H1 (cell line): ENCODE data around the gene CLN5. TPM values are rescaled to one million over a fixed set of nuclear protein-coding genes. Genes with fewer than 3 reads are reported as not detected.

Source experiments
- CTCF ChIA-PET: fragments of 300-600 bp; sonication (Branson Sonifier 250); formaldehyde crosslinking; loops from one replicate; lab custom pipeline; 2021; ENCODE audit not compliant: partially characterized antibody; lab: Charles Lee
- POLR2A ChIA-PET: fragments of 300-600 bp; sonication (Branson Sonifier 250); formaldehyde crosslinking; loops from one replicate; lab custom pipeline; 2021; ENCODE audit warnings: inconsistent platforms; ENCODE audit not compliant: partially characterized antibody; lab: Charles Lee
- DNase-seq, 2 experiments: peaks; one replicate each; pipeline versions ENCODE4 v3.0.0 to v3.0.0-alpha.2; 2010 to 2022; ENCODE audit warnings: low spot score in 2 of 2, low read depth in 1 of 2, mixed read lengths in 1 of 2
- FAIRE-seq: peaks from 2 replicates; lab custom pipeline; 2011; peaks lifted over from hg19 to GRCh38; lab: Jason Lieb, UNC
- H2AFZ ChIP-seq: 2 replicates; pipeline ENCODE4 v1.8.1; 2012; ENCODE audit warnings: low read length, inconsistent platforms
- H2AK5ac ChIP-seq: 2 replicates; pipeline ENCODE4 v1.6.1; 2013; ENCODE audit warnings: low read depth, low read length
- H2BK120ac ChIP-seq: replicated peaks from 2 replicates; pipeline ENCODE3; 2013; ENCODE audit warnings: low read depth, low read length, inconsistent platforms
- H2BK12ac ChIP-seq: 2 replicates; pipeline ENCODE4 v1.6.1; 2013; ENCODE audit warnings: low read depth, low read length
- H2BK15ac ChIP-seq: 2 replicates; pipeline ENCODE4 v1.6.1; 2013; ENCODE audit warnings: low read length
- H2BK20ac ChIP-seq: 2 replicates; pipeline ENCODE4 v1.6.1; 2013; ENCODE audit warnings: low read length
- H2BK5ac ChIP-seq: 2 replicates; pipeline ENCODE4 v1.6.1; 2013; ENCODE audit warnings: low read depth, low read length
- H3K14ac ChIP-seq: 2 replicates; pipeline ENCODE4 v1.6.1; 2013; ENCODE audit warnings: inconsistent platforms; ENCODE audit not compliant: insufficient read length
- H3K18ac ChIP-seq: 2 replicates; pipeline ENCODE4 v1.6.1; 2013; ENCODE audit warnings: low read length; ENCODE audit errors: extremely low read depth
- H3K23ac ChIP-seq: 2 replicates; pipeline ENCODE4 v1.6.1; 2013; ENCODE audit warnings: inconsistent platforms; ENCODE audit not compliant: insufficient read length
- H3K23me2 ChIP-seq: 2 replicates; pipeline ENCODE4 v1.6.1; 2013; ENCODE audit warnings: low read depth, low read length
- H3K27ac ChIP-seq: 2 replicates; pipeline ENCODE4 v1.6.1; 2011; ENCODE audit warnings: low read depth, low read length, inconsistent platforms
- H3K27me3 ChIP-seq, 4 experiments: replicated peaks in 1 of 4; 1 replicate in 1 of 4; 2 replicates in 3 of 4; pipeline versions ENCODE4 v1.6.1 to v1.8.1; 2011 to 2013; ENCODE audit warnings: low read length in 3 of 4, mild to moderate bottlenecking in 3 of 4, inconsistent platforms in 2 of 4, mixed read lengths in 2 of 4, moderate library complexity in 1 of 4; ENCODE audit not compliant: control insufficient read depth in 3 of 4, insufficient read depth in 3 of 4; ENCODE audit errors: extremely low read depth in 1 of 4
- H3K36me3 ChIP-seq, 4 experiments: 2 replicates each; pipeline versions ENCODE4 v1.6.1 to v1.8.1; 2011 to 2013; ENCODE audit warnings: mild to moderate bottlenecking in 4 of 4, low read length in 3 of 4, moderate library complexity in 2 of 4, control low read depth in 1 of 4, inconsistent platforms in 1 of 4; ENCODE audit not compliant: insufficient read depth in 4 of 4, control insufficient read depth in 2 of 4
- H3K4ac ChIP-seq: replicated peaks from 2 replicates; pipeline ENCODE3; 2013; ENCODE audit warnings: low read length, low read depth, mixed read lengths, inconsistent platforms; ENCODE audit not compliant: insufficient read length
- H3K4me1 ChIP-seq, 4 experiments: replicated peaks in 1 of 4; 1 replicate in 1 of 4; 2 replicates in 3 of 4; pipeline versions ENCODE4 v1.6.1 to v1.8.1; 2011 to 2013; ENCODE audit warnings: low read length in 3 of 4, inconsistent platforms in 2 of 4, mixed read lengths in 1 of 4; ENCODE audit not compliant: insufficient read depth in 4 of 4, control insufficient read depth in 3 of 4
- H3K4me2 ChIP-seq, 2 experiments: 2 replicates each; pipeline versions ENCODE4 v1.6.1 to v1.8.1; 2011 to 2013; ENCODE audit warnings: low read depth in 2 of 2, low read length in 2 of 2, control low read depth in 1 of 2, inconsistent platforms in 1 of 2, mild to moderate bottlenecking in 1 of 2; ENCODE audit not compliant: insufficient read depth in 1 of 2
- H3K4me3 ChIP-seq, 4 experiments: fragments of 200-600, 300-600 bp in 1 of 4; sonication (generic), shearing (Covaris generic), sonication (Bioruptor Twin) in 1 of 4; 2 replicates each; pipeline versions ENCODE4 v1.5.1 to v1.8.1; 2011 to 2016; ENCODE audit warnings: low read length in 4 of 4, low read depth in 3 of 4, control low read depth in 2 of 4, inconsistent platforms in 2 of 4, mild to moderate bottlenecking in 2 of 4, mixed read lengths in 1 of 4, moderate library complexity in 1 of 4; ENCODE audit not compliant: insufficient read depth in 2 of 4; ENCODE audit errors: extremely low read depth in 1 of 4
- H3K56ac ChIP-seq: replicated peaks from 2 replicates; pipeline ENCODE3; 2013; ENCODE audit warnings: low read depth, mild to moderate bottlenecking, mixed read lengths, low read length, inconsistent platforms; ENCODE audit not compliant: insufficient read length
- H3K79me1 ChIP-seq: 2 replicates; pipeline ENCODE4 v1.6.1; 2013; ENCODE audit warnings: low read depth, low read length, control low read depth
- H3K79me2 ChIP-seq, 2 experiments: 2 replicates each; pipeline versions ENCODE4 v1.6.1 to v1.8.1; 2012 to 2013; ENCODE audit warnings: low read length in 2 of 2, mild to moderate bottlenecking in 2 of 2, inconsistent platforms in 1 of 2; ENCODE audit not compliant: insufficient read depth in 2 of 2, control insufficient read depth in 1 of 2
- H3K9ac ChIP-seq, 4 experiments: replicated peaks in 1 of 4; 1 replicate in 1 of 4; 2 replicates in 3 of 4; pipeline versions ENCODE4 v1.6.1 to v1.8.1; 2011 to 2013; ENCODE audit warnings: low read depth in 3 of 4, low read length in 3 of 4, control low read depth in 2 of 4, mild to moderate bottlenecking in 2 of 4, moderate library complexity in 2 of 4, inconsistent platforms in 1 of 4; ENCODE audit errors: extremely low read depth in 1 of 4
- H3K9me3 ChIP-seq, 2 experiments: 2 replicates each; pipeline versions ENCODE4 v1.6.1 to v1.8.1; 2012 to 2013; ENCODE audit warnings: mild to moderate bottlenecking in 2 of 2, moderate library complexity in 2 of 2, control low read depth in 1 of 2, inconsistent platforms in 1 of 2, low read depth in 1 of 2, low read length in 1 of 2, mixed read lengths in 1 of 2; ENCODE audit not compliant: insufficient read depth in 2 of 2
- H4K20me1 ChIP-seq, 2 experiments: replicated peaks in 1 of 2; 2 replicates each; pipeline versions ENCODE3 to v1.8.1; 2011 to 2013; ENCODE audit warnings: inconsistent platforms in 2 of 2, low read length in 2 of 2, mild to moderate bottlenecking in 1 of 2; ENCODE audit not compliant: insufficient read depth in 2 of 2, control insufficient read depth in 1 of 2
- H4K5ac ChIP-seq: 2 replicates; pipeline ENCODE4 v1.6.1; 2013; ENCODE audit warnings: low read length, low read depth, mixed read lengths, inconsistent platforms; ENCODE audit not compliant: insufficient read length
- H4K8ac ChIP-seq: 2 replicates; pipeline ENCODE4 v1.8.0; 2013; ENCODE audit warnings: mild to moderate bottlenecking, moderate library complexity, low read length, inconsistent platforms; ENCODE audit not compliant: insufficient read depth; ENCODE audit errors: extremely low read depth
- H4K91ac ChIP-seq: replicated peaks from 2 replicates; pipeline ENCODE3; 2013; ENCODE audit warnings: low read length, mixed read lengths, inconsistent platforms; ENCODE audit not compliant: insufficient read length
- ATF2 ChIP-seq: IDR thresholded peaks from 2 replicates; pipeline ENCODE4 v1.6.1; 2012; ENCODE audit warnings: low read length, inconsistent platforms
- BRCA1 ChIP-seq: IDR thresholded peaks from 2 replicates; pipeline ENCODE4 v1.6.1; 2012; ENCODE audit warnings: low read depth, low read length, improper control_type of control experiment
- PHF8 ChIP-seq: fragments of 200-600 bp; sonication (generic); conservative IDR thresholded peaks from 2 replicates; pipeline ENCODE4 v1.7.1; 2012; ENCODE audit warnings: low read depth, mild to moderate bottlenecking, inconsistent platforms, low read length, moderate library complexity
- RAD21 ChIP-seq, 2 experiments: IDR thresholded peaks in 1 of 2; conservative IDR thresholded peaks in 1 of 2; 2 replicates each; pipeline ENCODE4 v1.6.1; 2011; ENCODE audit warnings: low read depth in 2 of 2, low read length in 2 of 2, improper control_type of control experiment in 1 of 2, inconsistent platforms in 1 of 2, mild to moderate bottlenecking in 1 of 2, moderate library complexity in 1 of 2
- RXRA ChIP-seq: IDR thresholded peaks from 2 replicates; pipeline ENCODE4 v1.6.1; 2011; ENCODE audit warnings: low read depth, mild to moderate bottlenecking, low read length, moderate library complexity; ENCODE audit not compliant: insufficient read depth
- SAP30 ChIP-seq: fragments of 300-600 bp; sonication (generic); IDR thresholded peaks from 2 replicates; pipeline ENCODE4 v1.7.1; 2012; ENCODE audit warnings: low read length, moderate library complexity, mild to moderate bottlenecking, inconsistent platforms; ENCODE audit not compliant: insufficient read depth, insufficient replicate concordance
- WGBS, 2 experiments: shearing (Covaris generic) in 1 of 2; methylation state at CpG; one replicate each; pipeline versions ENCODE4 v1.1.6 to v1.1.7; 2013 to 2015; ENCODE audit warnings: low lambda C conversion rate in 2 of 2, mixed read lengths in 2 of 2, inconsistent platforms in 1 of 2, low coverage in 1 of 2, missing lambda C conversion rate in 1 of 2; ENCODE audit not compliant: insufficient replicate concordance in 2 of 2, insufficient coverage in 1 of 2, insufficient read length in 1 of 2; ENCODE audit errors: extremely low coverage in 1 of 2, missing lambda C conversion rate in 1 of 2; 5-methylcytosine and 5-hydroxymethylcytosine counted together
- polyA plus RNA-seq, 7 experiments: library from polyadenylated mRNA; depleted of rRNA in 3 of 7; stranded (reverse) in 5 of 7; unstranded in 2 of 7; fragments of >200 nt in 5 of 7; fragments of 200-250 nt in 2 of 7; gene quantifications; 1 replicate in 5 of 7; 2 replicates in 1 of 7; 4 replicates in 1 of 7; pipeline versions ENCODE4 v1.2.1 to v1.2.3, GENCODE V29; 2011 to 2013; ENCODE audit warnings: missing spikeins in 2 of 7, mixed read lengths in 2 of 7
- total RNA-seq: library from RNA; stranded (reverse); fragmentation: NEBNext Ultra II Directional; extraction: Animal tissue kit (Norgen Biotek cat#: 25700); gene quantifications from 2 replicates; pipeline ENCODE4 v1.2.1, GENCODE V29; 2021
- TF ChIP-seq, protein P1 (sequence below): IDR thresholded peaks from 2 replicates; pipeline ENCODE4 v1.6.1; 2012; ENCODE audit warnings: inconsistent platforms

Gene CLN5
- total and polyA plus RNA-seq, 2 of the 8 experiments (the other 6 are each of a cell fraction or from before 2014, with no cell fraction given), result 5.3 to 10.1 TPM

DNA sequence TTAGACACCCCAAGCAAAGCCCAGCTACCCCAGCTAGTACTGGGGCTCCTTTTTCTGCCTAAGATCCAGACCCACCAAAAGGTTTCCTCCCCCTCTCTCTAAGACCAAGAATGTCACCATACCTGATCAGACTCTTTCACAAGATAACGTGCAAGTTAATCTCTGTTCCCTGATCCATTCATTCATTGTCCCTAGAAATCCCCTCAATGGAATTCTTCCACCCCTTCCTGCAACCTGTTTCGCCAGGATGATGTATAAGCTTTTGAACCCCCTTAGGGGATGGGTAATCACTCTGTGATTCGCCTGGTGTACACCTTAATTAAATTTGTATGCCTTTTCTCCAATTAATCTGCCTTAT, 17.3 kb upstream of the CLN5 start:
- POLR2A ChIA-PET, result no interaction called here

More for the DNA sequence above, 17.3 kb upstream of the CLN5 start:
- Histone ChIP-seq H3K4me1 (0 out of 7 replicates have a peak, but pooled peaks cover 0 to 2% (median 0%) of the 10 kb centered on the region in 4 experiments), H2AK5ac (no peak overlapping the region), H3K23ac (no peak overlapping the region), H3K36me3 (no peaks in the 10 kb centered on the region; a peak in 1 of 8 replicates), H2BK15ac (no peak overlapping the region), H4K20me1 (no peaks in the 10 kb centered on the region), H3K79me1 (no peaks in the 10 kb centered on the region), H3K23me2 (no peaks in the 10 kb centered on the region), H3K27ac (no peak overlapping the region), H3K9me3 (no peaks in the 10 kb centered on the region), H2BK5ac (no peak overlapping the region), H3K56ac (no peak overlapping the region), H2BK12ac (no peak overlapping the region; the same call in 1 of the 2 replicates), H2AFZ (peak overlapping the region; percentile 68), H3K18ac (no peak overlapping the region), H3K27me3 (no peaks in the 10 kb centered on the region), H4K8ac (no peak overlapping the region), H4K91ac (no peak overlapping the region), H4K5ac (no peak overlapping the region), H2BK120ac (no peak overlapping the region), H2BK20ac (no peak overlapping the region)
- CTCF ChIA-PET, result interaction anchor here (0.8 to 1.5 kb wide), 4 partner anchors 12 to 72 kb away, joined by 3 to 5 read pairs (median 3); no protein-coding TSS in a partner anchor
- FAIRE-seq (no peak), DNase-seq (no peak)
- TF ChIP-seq ATF2, result no peak
- no peak for TF ChIP-seq BRCA1
- no peak for TF ChIP-seq SAP30
- TF ChIP-seq RXRA, result no peak
- TF ChIP-seq, protein P1, sequence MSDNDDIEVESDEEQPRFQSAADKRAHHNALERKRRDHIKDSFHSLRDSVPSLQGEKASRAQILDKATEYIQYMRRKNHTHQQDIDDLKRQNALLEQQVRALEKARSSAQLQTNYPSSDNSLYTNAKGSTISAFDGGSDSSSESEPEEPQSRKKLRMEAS, result no peak
- no peak for TF ChIP-seq RAD21 (IDR thresholded peaks at IDR 0.05 in 1 of 2, conservative IDR thresholded peaks at IDR 0.05 in 1 of 2; ENCODE audit: low read depth in 2 of 2, low read length in 2 of 2)
- TF ChIP-seq PHF8, result no peak
- TF ChIP-seq, all 59 proteins: peak for 0
- H3K4ac ChIP-seq, result no peak overlapping the region
- 92% methylated on average over 3 of the region's 3 CpGs; no CpG with 5 or more reads in 1 of the 2 experiments for WGBS, 2 experiments
- H3K4me3 ChIP-seq, result no peak overlapping the region
- H3K14ac ChIP-seq, result no peak overlapping the region
- H3K79me2 ChIP-seq, result no peaks in the 10 kb centered on the region
- no peak overlapping the region for H3K4me2 ChIP-seq
- no peak overlapping the region for H3K9ac ChIP-seq
